ENCODE results near the gene SEC24B.
"Not testable (repeated sequence)": the region's sequence is repeated elsewhere in the genome, so short reads cannot be mapped to it uniquely, and the experiment has no call there.

Gene SEC24B

DNA sequence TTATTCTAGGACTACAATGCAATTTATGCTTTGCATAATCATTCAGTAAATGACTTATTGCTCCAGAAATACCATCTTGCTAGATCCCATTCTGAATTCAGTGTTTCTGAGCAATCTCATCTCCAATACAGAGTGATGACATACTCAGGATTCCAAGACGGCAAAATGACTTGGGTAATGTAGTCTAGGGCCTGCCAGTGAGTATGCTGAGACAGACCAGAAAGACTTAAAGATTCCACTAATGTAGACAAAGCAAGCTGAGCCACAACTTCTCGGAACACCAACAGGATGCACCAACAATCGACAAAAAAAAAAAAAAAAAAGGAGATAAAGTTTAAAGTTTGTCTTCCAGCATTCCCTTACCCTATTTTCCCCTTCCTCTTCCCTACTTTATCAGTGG is 919 bp upstream of the SEC24B start:
- no peak for DNase-seq (ENCODE audit: low spot score)

DNA sequence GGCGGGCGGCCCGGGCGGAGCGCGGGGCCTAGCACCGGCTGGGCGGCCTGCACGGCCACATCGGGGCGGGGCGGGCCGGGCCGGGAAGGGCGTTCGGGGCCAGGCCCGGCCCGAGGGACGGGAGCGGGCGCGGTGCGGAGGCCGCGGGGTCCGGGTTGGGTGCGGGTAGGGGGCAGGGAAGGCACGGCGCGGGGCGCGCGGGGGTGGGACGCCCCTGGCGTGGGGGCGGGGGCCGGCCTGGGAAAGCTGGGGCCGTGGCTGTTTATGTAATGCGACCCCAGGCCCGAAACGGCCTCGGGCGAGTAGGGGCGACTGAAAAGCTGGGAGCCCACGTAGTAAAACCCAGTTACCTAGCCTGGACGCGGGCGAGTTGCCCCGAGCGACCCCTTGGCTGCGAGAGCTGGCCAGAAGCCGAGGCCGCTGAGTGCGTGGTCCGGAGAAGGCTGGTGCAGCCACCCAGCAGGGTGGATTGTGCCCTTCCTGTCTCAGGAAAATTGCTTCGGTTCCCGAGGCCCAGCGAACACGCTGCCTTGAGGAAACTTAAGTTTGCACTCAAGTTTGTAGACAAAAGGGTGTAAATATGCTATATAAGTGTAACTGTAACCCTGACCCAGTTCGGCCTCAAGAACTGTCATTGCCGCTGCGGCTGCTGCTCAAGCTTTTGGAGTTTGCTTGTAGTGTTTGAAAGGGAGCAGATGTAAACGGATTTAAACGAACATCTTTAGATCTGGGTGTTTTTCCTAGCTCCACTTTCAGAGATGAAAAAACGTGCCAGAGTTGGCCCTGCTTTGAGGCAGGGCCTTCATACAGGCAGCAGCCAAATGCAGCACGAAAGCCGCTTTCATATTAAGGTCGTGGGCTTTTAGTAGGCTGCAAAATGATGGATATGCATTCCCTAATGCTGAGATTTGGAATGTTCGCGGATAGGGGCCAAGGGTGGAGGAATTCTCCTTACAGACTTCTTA is 674 bp downstream of the SEC24B start:
- peak; percentile 33 for DNase-seq (ENCODE audit: low spot score)

DNA sequence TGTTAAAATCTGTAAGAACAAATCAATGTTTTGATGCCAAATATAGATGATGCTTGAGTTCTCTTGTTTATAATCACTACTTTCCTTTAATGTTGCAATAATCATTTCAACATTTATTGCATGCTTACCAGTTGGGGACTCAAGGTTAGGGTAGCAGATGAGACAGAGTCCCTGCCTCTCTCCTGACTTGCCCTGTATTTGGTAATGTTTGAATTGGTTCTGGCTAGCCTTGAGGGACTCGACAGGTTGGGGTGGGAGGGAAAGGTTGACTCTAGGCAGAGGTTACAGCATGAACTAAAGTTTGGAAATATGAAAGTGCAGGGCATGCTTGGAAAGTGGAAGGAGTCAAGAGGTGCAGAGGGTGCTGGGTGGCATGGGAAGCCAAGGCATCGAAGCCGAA is 2.0 kb downstream of the SEC24B start:
- DNase-seq (ENCODE audit: low spot score), result no peak

DNA sequence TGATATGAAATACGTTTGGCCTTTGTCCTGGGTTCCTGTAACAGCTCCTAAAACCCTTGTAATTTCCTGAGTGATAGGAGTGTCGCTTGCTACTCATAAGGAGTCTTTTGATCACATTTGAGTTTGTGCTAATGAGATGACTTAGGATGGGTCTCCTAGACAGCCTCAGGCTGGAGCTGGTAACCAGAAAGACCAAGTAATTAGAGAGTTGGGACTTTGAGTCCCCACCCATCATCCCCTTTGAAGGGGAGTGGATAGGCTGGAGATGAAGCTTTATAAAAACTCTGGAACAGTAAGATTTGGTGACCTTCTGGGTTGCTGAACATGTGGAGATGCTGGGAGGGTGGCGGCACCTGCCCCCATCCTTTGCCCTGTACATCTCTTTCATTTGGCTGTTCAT is 2.9 kb downstream of the SEC24B start:
- no peak for DNase-seq (ENCODE audit: low spot score)

DNA sequence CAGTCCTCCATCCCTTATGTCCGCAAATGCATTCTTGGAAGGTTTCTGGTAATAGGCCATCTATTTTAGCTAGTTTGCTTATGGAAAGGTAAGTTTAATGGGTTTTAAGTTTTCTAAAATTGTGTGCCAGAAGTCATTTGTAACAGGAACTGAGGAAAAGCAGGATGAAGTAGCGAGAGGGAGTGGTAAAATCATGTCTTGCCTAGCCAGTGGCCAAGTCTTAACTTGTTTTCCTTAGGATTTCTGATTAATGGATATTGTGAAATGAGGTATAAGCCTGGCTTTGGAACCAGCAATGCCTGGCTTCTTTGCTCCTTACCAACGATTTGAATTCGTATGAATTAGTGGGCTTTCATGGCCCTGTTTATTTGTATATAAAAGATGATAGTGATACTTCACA is 7.3 kb downstream of the SEC24B start:
- no peak for DNase-seq (ENCODE audit: low spot score)

DNA sequence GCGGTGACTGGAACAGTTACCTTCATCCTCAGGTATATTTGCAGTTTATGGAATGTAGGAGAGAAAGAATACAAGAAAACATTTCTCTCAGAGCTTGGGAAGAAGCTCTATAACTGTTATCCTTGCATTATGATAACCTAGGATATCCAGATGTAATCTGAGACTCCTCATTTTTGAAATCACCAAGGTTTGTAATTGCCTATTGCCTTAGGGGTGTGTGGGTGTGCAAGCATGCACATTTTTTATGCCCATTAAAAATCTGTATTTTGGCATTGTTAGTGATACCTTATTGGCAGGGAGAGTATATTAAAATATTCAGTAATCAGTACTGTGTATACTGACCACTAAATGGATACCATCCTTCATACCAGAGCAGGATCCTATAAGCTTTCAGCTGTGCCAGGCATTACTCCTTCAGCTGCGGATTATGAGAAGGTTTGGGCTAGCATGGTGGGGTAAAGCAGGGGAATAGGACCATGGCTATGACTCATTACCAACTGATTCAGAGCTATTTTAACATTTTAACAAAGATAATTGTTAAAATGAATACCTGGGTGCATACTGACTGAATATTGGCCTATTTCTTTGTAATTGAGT is 8.3 kb downstream of the SEC24B start:
- DNase-seq (ENCODE audit: low spot score), result no peak

DNA sequence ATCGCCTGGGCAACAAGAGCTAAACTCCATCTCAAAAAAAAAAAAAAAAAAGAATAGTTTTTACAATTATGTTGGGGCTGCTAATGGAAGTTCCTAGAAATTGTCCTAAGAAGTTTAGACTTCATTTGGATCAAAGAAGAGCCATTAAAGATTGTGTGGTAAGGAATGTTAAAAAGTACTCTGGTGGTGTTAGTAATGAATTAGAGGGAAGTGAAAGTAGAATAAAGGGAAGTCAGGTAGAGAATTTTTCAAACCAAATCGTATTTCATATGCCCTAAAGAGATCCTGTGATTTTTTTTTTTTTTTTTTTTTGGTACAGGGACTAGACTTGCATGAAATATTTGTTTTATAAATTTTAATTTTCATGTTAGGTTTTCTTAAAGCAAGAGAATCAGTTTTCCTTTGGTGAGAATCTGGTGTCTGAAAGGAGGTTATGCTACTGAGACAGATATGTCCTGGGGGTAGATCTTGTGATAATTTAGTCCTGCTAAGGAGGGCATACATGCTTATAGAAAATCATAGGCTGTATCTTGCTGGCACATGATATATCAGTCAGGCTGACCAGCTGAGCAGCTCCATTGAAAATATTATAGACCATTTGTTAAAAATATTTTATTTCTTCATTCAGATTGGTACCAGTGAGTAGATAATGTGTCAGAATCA is 10.7 kb downstream of the SEC24B start:
- DNase-seq (ENCODE audit: low spot score), result no peak

DNA sequence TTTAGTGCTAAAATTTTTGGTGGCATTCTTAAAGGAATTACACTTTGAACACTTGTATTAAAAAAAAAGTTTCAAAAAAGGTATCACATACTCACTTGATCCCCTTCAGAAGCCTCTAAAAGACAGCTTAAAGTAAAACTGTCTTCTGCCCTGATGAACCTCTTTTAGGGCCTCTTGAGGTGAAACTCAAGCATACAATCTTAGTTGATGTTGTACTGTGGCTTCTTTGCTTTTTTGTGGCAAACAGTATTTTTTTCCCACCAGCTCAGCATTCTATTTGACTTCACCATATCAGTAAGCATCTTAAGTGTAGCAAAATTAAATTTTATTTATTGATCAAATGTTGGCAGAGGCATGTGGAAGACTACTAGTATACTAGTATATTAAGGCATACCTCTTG is 13.7 kb downstream of the SEC24B start:
- DNase-seq (ENCODE audit: low spot score), result no peak

DNA sequence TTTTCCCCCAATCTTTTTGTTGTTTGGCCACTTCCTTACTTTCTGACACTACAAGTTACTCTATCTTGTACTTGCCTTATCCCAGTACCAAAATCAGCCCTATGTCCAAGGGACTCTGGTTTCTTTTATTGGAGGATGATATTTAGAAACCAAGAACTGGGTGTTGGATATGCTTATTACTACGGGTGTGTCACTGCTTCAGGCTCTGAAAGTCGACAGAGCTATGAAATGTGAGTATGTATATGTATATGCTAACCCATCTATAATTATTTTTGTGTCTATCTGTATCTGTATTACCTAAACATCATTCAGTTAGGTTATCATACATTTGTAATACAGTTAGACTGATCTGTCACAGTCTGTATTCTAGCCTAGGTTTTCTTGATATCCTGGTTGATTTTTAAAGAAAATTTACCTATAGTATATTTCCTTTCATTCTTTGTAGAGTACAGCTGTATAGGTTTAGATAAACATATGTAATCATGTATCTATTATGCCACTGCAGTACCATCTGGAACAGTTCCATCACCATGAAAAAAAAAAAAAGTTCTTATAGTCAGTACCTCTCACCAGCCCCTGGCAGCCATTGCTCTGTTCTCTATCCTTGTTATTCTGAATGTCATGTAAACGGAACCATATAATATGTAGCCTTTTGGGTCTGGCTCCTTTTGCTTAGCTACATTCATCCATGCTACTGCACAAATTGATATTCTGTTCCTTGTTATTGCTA is 18.1 kb downstream of the SEC24B start:
- no peak for DNase-seq (ENCODE audit: low spot score)

DNA sequence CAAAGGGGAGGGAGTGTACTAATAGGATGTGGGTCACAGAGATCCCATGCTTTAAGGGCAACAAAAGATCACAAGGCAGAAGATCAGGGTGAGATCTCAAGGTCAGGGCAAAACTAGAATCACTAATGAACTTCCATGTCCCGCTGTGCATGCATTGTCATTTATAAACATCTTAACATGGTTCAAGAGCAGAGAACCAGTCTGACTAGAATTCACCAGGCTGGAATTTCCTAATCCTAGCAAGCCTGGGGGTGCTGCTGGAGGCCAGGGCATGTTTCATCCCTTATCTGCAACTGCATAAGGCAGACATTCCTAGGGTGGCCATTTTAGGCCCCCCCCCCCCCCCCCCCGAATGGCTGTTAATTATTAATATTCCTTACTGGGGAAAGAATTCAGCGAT is 19.5 kb downstream of the SEC24B start:
- DNase-seq (ENCODE audit: low spot score), result not testable (repeated sequence)

DNA sequence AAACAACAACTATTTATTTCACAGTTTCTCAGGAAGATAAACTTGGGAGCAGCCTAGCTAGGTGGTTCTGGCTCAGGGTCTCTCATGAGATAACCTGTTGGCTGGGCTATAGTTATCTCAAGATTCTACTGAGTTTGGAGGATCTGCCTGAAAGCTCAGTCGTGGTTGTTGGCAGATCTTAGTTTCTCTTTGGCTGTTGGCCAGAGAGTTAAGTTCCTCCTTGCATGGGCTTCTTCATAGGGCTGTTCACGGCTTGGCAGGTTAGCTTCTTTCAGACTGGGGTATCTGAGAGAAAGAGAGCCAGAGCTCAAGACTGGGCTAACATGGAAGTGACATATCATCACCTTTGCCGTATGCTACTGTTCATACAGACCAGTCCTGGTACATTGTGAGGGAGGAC is 28.7 kb downstream of the SEC24B start:
- DNase-seq (ENCODE audit: low spot score), result no peak

DNA sequence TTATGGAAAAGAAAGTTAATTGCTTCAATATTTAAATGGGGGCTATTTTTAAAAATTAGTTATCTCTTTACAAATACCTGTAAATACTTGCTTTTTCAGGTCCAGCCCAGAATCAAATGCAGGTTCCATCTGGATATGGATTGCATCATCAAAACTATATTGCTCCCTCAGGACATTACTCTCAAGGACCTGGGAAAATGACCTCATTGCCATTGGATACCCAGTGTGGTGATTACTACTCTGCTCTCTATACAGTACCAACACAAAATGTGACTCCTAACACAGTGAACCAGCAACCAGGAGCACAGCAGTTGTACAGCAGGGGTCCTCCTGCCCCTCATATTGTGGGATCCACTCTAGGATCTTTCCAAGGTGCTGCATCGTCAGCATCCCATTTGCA is 29.2 kb downstream of the SEC24B start:
- DNase-seq (ENCODE audit: low spot score), result no peak

DNA sequence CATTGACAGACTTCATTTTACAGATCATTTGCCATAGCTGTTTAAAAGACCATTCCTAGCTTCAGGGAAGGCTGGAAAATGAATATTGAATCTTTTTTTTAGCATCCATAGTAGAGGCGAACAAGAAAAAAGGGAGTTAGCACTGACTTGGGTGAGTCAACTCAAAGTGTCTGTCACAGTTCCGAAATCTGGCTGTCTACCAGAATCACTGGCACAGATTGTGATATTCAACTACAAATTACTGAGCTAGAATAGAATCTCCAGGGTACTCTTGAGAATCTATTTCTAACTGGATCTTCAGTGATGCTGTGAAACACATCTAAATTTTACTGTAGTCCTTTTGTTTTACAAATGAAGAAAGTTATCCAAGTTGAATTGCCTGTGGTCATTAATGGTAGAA is 31.5 kb downstream of the SEC24B start:
- DNase-seq (ENCODE audit: low spot score), result no peak

DNA sequence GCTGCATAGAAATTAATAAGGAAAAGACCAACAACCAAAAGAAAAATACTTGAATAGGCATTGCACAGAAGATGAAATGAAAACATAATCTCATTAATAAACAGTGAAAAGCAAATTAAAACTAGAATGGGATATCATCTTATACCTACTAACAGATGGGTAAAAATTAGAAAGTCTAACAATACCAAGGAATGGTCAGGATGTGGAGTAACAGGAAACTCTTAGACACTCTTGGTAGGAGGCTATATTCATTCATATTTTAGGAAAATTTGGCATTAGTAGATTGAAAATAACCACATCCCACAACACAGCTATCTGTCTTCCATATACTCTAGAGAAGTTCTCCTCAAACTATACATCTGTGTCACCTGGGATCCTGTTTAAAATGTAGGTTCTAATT is 36.3 kb downstream of the SEC24B start:
- DNase-seq (ENCODE audit: low spot score), result no peak

DNA sequence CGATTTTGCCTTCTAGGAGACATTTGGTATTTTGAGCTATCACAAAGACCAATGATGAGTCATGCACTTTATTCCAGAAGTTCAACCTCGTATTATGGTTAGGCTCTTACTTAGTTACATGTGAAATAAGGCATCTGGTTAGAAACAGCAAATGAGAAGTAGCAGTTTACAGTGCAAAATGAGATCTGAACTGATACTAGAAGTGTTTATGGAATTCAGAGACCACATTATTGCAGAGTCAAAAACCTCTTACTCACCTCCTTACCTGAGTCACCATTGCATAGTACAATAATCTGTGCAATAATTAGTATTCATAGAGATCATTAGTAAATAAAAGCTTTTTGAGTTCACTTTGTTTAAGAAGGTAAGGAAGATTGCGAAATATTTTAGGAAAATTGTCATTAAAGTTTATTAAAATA is 38.7 kb downstream of the SEC24B start:
- DNase-seq (ENCODE audit: low spot score), result no peak

DNA sequence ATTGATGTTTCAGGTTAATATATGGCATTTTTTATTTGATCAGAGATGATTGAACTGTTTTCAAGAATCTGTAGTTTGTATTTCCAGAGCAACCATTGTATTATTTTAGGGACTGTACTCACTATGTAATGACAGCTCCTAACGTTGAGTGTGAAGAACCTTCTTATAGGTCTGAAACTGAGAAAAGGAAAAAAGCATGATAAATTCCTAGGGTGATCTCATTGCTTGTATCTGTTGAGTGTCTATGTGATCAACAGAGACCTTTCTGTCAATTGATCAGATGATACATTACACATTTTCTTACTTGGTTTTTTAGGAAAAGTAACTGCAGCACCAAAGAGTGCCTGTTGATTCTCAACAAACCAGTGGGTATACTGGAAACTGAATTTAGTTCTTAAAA is 40.2 kb downstream of the SEC24B start:
- no peak for DNase-seq (ENCODE audit: low spot score)

DNA sequence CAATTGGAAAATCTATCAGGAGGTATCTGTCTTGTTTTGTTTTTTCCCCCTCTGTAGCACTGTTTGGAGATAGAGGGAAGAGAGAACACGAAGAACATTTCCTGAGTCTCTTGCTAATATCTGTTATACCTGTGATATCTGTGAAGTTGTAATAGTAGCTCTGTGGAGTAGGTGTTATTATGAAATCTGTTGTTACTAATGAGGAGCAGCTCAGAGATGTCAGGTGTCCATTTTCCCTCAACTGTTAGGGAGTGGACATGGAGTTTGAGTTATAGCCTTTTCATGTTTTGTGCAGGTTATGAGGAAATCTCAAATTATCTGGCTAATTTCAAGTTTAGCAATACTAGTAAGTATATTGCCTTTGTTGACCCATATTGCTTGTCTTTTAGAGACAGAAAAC is 52.4 kb downstream of the SEC24B start:
- DNase-seq (ENCODE audit: low spot score), result no peak

DNA sequence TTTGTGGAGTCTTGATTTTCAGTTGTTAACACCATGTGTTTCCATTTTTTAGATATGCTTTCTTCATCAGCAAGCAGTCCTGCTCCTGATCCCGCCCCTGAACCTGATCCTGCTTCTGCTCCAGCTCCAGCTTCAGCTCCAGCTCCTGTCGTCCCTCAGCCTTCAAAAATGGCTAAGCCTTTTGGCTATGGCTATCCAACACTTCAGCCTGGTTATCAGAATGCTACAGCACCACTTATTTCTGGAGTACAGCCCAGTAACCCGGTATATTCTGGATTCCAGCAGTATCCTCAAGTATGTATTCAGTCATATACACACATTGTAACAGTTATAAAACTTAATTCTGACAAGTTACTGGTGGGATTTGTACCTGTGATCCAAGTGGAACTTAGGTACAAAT is 60.9 kb downstream of the SEC24B start:
- no peak for DNase-seq (ENCODE audit: low spot score)

DNA sequence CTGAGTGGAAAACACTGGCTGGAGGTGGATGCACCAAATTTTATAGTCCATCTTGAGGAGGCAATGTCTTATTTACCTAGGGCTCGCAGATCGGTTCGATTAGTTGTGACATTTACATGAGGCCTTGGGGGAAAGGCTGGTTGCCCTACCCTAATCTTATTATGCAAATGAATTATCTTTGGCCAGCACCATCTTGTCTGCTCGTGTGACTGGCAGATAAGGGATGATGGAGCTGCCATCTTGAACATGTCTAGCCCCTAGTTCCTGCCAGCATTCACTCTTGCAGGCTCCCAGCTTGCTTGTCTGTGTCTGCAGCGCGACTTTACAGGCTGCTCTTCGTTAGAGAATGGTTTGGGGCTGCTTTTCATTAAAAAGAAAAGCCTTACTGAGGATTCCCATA is 61.9 kb downstream of the SEC24B start:
- DNase-seq (ENCODE audit: low spot score), result no peak

DNA sequence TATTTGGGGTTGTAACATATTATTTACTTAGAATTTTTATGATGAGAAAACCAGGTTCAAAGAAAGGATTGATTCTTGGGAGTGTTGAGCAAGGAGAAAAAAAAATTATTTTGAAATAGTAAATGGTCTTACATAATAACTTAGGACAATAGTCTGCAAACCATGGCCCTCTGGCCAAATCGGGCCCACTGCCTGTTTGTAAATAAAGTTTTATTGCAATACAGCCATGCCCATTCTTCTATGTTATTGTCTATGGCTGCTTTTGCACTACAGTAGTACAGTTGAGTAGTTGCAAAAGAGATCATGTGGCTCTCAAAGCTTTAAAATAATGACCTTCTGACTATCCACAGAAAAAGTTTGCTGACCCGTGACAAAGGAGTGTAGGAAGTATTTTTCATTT is 63.3 kb downstream of the SEC24B start:
- no peak for DNase-seq (ENCODE audit: low spot score)

DNA sequence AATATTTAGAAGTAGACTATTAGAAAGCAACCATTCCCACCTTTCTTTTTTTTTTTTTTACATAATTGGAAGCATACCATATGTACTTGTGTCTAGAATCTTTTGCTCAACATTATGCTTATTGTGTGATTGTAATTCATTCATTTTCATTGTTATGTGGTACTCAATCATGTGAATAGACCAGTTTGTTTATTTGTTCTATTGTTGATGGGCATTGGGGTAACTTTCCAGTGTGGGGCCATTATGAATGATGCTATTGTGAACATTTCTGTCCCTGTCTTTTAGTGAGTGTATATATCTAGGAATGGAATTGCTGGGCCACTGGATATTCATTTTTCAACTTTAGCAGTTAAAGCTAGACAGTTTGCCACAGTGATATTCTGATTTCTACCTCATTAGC is 63.9 kb downstream of the SEC24B start:
- DNase-seq (ENCODE audit: low spot score), result no peak

DNA sequence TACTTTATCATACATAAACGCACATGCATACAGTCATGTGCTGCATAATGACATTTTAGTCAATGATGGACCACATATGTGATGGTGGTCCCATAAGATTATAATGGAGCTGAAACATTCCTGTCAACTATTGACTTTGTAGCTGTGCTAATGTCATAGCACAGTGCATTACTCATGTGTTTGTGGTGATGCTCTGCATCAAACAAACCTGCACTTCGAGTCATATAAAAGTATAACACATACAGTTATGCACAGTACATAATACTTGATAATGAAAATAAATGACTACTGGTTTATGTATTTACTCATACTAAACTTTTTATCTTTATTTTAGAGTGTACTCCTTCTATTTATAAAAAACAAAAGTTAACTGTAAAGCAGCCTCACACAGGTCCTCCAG is 65.9 kb downstream of the SEC24B start:
- DNase-seq (ENCODE audit: low spot score), result no peak

DNA sequence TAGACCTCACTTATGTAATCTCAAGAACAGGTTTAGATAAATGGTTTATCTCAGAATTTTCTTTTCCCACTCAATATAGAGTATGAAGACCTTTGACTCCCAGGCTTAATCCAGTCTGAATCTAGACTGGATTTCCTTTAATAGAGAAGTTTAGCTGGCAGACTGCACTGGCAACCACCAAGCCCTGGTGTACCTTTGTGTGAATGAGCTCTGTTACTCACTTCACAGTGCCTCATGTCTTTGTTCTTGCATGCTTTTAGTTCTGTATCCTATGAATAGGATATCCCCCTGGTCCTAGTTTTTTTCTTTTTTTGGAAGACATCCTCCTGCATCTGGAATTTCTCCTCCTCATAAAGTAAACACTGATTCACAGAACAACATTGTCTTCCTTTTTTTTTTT is 73.3 kb downstream of the SEC24B start:
- DNase-seq (ENCODE audit: low spot score), result no peak

Measured in iPS-NIHi11 (cell line).